H1 (cell line): ENCODE data around the gene CYBRD1. TPM values are rescaled to one million over a fixed set of nuclear protein-coding genes. Genes with fewer than 3 reads are reported as not detected.

Experiments used
- CTCF ChIA-PET: fragments of 300-600 bp; sonication (Branson Sonifier 250); formaldehyde crosslinking; loops from one replicate; lab custom pipeline; 2021; ENCODE audit not compliant: partially characterized antibody; lab: Charles Lee
- POLR2A ChIA-PET: fragments of 300-600 bp; sonication (Branson Sonifier 250); formaldehyde crosslinking; loops from one replicate; lab custom pipeline; 2021; ENCODE audit warnings: inconsistent platforms; ENCODE audit not compliant: partially characterized antibody; lab: Charles Lee
- DNase-seq, 2 experiments: peaks; one replicate each; pipeline versions ENCODE4 v3.0.0 to v3.0.0-alpha.2; 2010 to 2022; ENCODE audit warnings: low spot score in 2 of 2, low read depth in 1 of 2, mixed read lengths in 1 of 2
- FAIRE-seq: peaks from 2 replicates; lab custom pipeline; 2011; peaks lifted over from hg19 to GRCh38; lab: Jason Lieb, UNC
- H2AFZ ChIP-seq: 2 replicates; pipeline ENCODE4 v1.8.1; 2012; ENCODE audit warnings: low read length, inconsistent platforms
- H2AK5ac ChIP-seq: 2 replicates; pipeline ENCODE4 v1.6.1; 2013; ENCODE audit warnings: low read depth, low read length
- H2BK120ac ChIP-seq: replicated peaks from 2 replicates; pipeline ENCODE3; 2013; ENCODE audit warnings: low read depth, low read length, inconsistent platforms
- H2BK12ac ChIP-seq: 2 replicates; pipeline ENCODE4 v1.6.1; 2013; ENCODE audit warnings: low read depth, low read length
- H2BK15ac ChIP-seq: 2 replicates; pipeline ENCODE4 v1.6.1; 2013; ENCODE audit warnings: low read length
- H2BK20ac ChIP-seq: 2 replicates; pipeline ENCODE4 v1.6.1; 2013; ENCODE audit warnings: low read length
- H2BK5ac ChIP-seq: 2 replicates; pipeline ENCODE4 v1.6.1; 2013; ENCODE audit warnings: low read depth, low read length
- H3K14ac ChIP-seq: 2 replicates; pipeline ENCODE4 v1.6.1; 2013; ENCODE audit warnings: inconsistent platforms; ENCODE audit not compliant: insufficient read length
- H3K18ac ChIP-seq: 2 replicates; pipeline ENCODE4 v1.6.1; 2013; ENCODE audit warnings: low read length; ENCODE audit errors: extremely low read depth
- H3K23ac ChIP-seq: 2 replicates; pipeline ENCODE4 v1.6.1; 2013; ENCODE audit warnings: inconsistent platforms; ENCODE audit not compliant: insufficient read length
- H3K23me2 ChIP-seq: 2 replicates; pipeline ENCODE4 v1.6.1; 2013; ENCODE audit warnings: low read depth, low read length
- H3K27ac ChIP-seq: 2 replicates; pipeline ENCODE4 v1.6.1; 2011; ENCODE audit warnings: low read depth, low read length, inconsistent platforms
- H3K27me3 ChIP-seq, 4 experiments: replicated peaks in 1 of 4; 1 replicate in 1 of 4; 2 replicates in 3 of 4; pipeline versions ENCODE4 v1.6.1 to v1.8.1; 2011 to 2013; ENCODE audit warnings: low read length in 3 of 4, mild to moderate bottlenecking in 3 of 4, inconsistent platforms in 2 of 4, mixed read lengths in 2 of 4, moderate library complexity in 1 of 4; ENCODE audit not compliant: control insufficient read depth in 3 of 4, insufficient read depth in 3 of 4; ENCODE audit errors: extremely low read depth in 1 of 4
- H3K36me3 ChIP-seq, 4 experiments: 2 replicates each; pipeline versions ENCODE4 v1.6.1 to v1.8.1; 2011 to 2013; ENCODE audit warnings: mild to moderate bottlenecking in 4 of 4, low read length in 3 of 4, moderate library complexity in 2 of 4, control low read depth in 1 of 4, inconsistent platforms in 1 of 4; ENCODE audit not compliant: insufficient read depth in 4 of 4, control insufficient read depth in 2 of 4
- H3K4ac ChIP-seq: replicated peaks from 2 replicates; pipeline ENCODE3; 2013; ENCODE audit warnings: low read length, low read depth, mixed read lengths, inconsistent platforms; ENCODE audit not compliant: insufficient read length
- H3K4me1 ChIP-seq, 4 experiments: replicated peaks in 1 of 4; 1 replicate in 1 of 4; 2 replicates in 3 of 4; pipeline versions ENCODE4 v1.6.1 to v1.8.1; 2011 to 2013; ENCODE audit warnings: low read length in 3 of 4, inconsistent platforms in 2 of 4, mixed read lengths in 1 of 4; ENCODE audit not compliant: insufficient read depth in 4 of 4, control insufficient read depth in 3 of 4
- H3K4me2 ChIP-seq, 2 experiments: 2 replicates each; pipeline versions ENCODE4 v1.6.1 to v1.8.1; 2011 to 2013; ENCODE audit warnings: low read depth in 2 of 2, low read length in 2 of 2, control low read depth in 1 of 2, inconsistent platforms in 1 of 2, mild to moderate bottlenecking in 1 of 2; ENCODE audit not compliant: insufficient read depth in 1 of 2
- H3K4me3 ChIP-seq, 4 experiments: fragments of 200-600, 300-600 bp in 1 of 4; sonication (generic), shearing (Covaris generic), sonication (Bioruptor Twin) in 1 of 4; 2 replicates each; pipeline versions ENCODE4 v1.5.1 to v1.8.1; 2011 to 2016; ENCODE audit warnings: low read length in 4 of 4, low read depth in 3 of 4, control low read depth in 2 of 4, inconsistent platforms in 2 of 4, mild to moderate bottlenecking in 2 of 4, mixed read lengths in 1 of 4, moderate library complexity in 1 of 4; ENCODE audit not compliant: insufficient read depth in 2 of 4; ENCODE audit errors: extremely low read depth in 1 of 4
- H3K56ac ChIP-seq: replicated peaks from 2 replicates; pipeline ENCODE3; 2013; ENCODE audit warnings: low read depth, mild to moderate bottlenecking, mixed read lengths, low read length, inconsistent platforms; ENCODE audit not compliant: insufficient read length
- H3K79me1 ChIP-seq: 2 replicates; pipeline ENCODE4 v1.6.1; 2013; ENCODE audit warnings: low read depth, low read length, control low read depth
- H3K79me2 ChIP-seq, 2 experiments: 2 replicates each; pipeline versions ENCODE4 v1.6.1 to v1.8.1; 2012 to 2013; ENCODE audit warnings: low read length in 2 of 2, mild to moderate bottlenecking in 2 of 2, inconsistent platforms in 1 of 2; ENCODE audit not compliant: insufficient read depth in 2 of 2, control insufficient read depth in 1 of 2
- H3K9ac ChIP-seq, 4 experiments: replicated peaks in 1 of 4; 1 replicate in 1 of 4; 2 replicates in 3 of 4; pipeline versions ENCODE4 v1.6.1 to v1.8.1; 2011 to 2013; ENCODE audit warnings: low read depth in 3 of 4, low read length in 3 of 4, control low read depth in 2 of 4, mild to moderate bottlenecking in 2 of 4, moderate library complexity in 2 of 4, inconsistent platforms in 1 of 4; ENCODE audit errors: extremely low read depth in 1 of 4
- H3K9me3 ChIP-seq, 2 experiments: 2 replicates each; pipeline versions ENCODE4 v1.6.1 to v1.8.1; 2012 to 2013; ENCODE audit warnings: mild to moderate bottlenecking in 2 of 2, moderate library complexity in 2 of 2, control low read depth in 1 of 2, inconsistent platforms in 1 of 2, low read depth in 1 of 2, low read length in 1 of 2, mixed read lengths in 1 of 2; ENCODE audit not compliant: insufficient read depth in 2 of 2
- H4K20me1 ChIP-seq, 2 experiments: replicated peaks in 1 of 2; 2 replicates each; pipeline versions ENCODE3 to v1.8.1; 2011 to 2013; ENCODE audit warnings: inconsistent platforms in 2 of 2, low read length in 2 of 2, mild to moderate bottlenecking in 1 of 2; ENCODE audit not compliant: insufficient read depth in 2 of 2, control insufficient read depth in 1 of 2
- H4K5ac ChIP-seq: 2 replicates; pipeline ENCODE4 v1.6.1; 2013; ENCODE audit warnings: low read length, low read depth, mixed read lengths, inconsistent platforms; ENCODE audit not compliant: insufficient read length
- H4K8ac ChIP-seq: 2 replicates; pipeline ENCODE4 v1.8.0; 2013; ENCODE audit warnings: mild to moderate bottlenecking, moderate library complexity, low read length, inconsistent platforms; ENCODE audit not compliant: insufficient read depth; ENCODE audit errors: extremely low read depth
- H4K91ac ChIP-seq: replicated peaks from 2 replicates; pipeline ENCODE3; 2013; ENCODE audit warnings: low read length, mixed read lengths, inconsistent platforms; ENCODE audit not compliant: insufficient read length
- ATF2 ChIP-seq: IDR thresholded peaks from 2 replicates; pipeline ENCODE4 v1.6.1; 2012; ENCODE audit warnings: low read length, inconsistent platforms
- FOSL1 ChIP-seq: IDR thresholded peaks from 2 replicates; pipeline ENCODE4 v1.6.1; 2011; ENCODE audit warnings: mild to moderate bottlenecking, low read depth, low read length, moderate library complexity; ENCODE audit not compliant: insufficient read depth
- POLR2A ChIP-seq, 2 experiments: IDR thresholded peaks; 1 replicate in 1 of 2; 2 replicates in 1 of 2; pipeline ENCODE4 v1.6.1; 2011; ENCODE audit warnings: low read depth in 2 of 2, low read length in 2 of 2, mild to moderate bottlenecking in 2 of 2; ENCODE audit errors: control extremely low read depth in 1 of 2
- TCF12 ChIP-seq: IDR thresholded peaks from 2 replicates; pipeline ENCODE4 v1.6.1; 2011; ENCODE audit warnings: low read depth, mild to moderate bottlenecking, low read length
- WGBS, 2 experiments: shearing (Covaris generic) in 1 of 2; methylation state at CpG; one replicate each; pipeline versions ENCODE4 v1.1.6 to v1.1.7; 2013 to 2015; ENCODE audit warnings: low lambda C conversion rate in 2 of 2, mixed read lengths in 2 of 2, inconsistent platforms in 1 of 2, low coverage in 1 of 2, missing lambda C conversion rate in 1 of 2; ENCODE audit not compliant: insufficient replicate concordance in 2 of 2, insufficient coverage in 1 of 2, insufficient read length in 1 of 2; ENCODE audit errors: extremely low coverage in 1 of 2, missing lambda C conversion rate in 1 of 2; 5-methylcytosine and 5-hydroxymethylcytosine counted together
- polyA plus RNA-seq, 7 experiments: library from polyadenylated mRNA; depleted of rRNA in 3 of 7; stranded (reverse) in 5 of 7; unstranded in 2 of 7; fragments of >200 nt in 5 of 7; fragments of 200-250 nt in 2 of 7; gene quantifications; 1 replicate in 5 of 7; 2 replicates in 1 of 7; 4 replicates in 1 of 7; pipeline versions ENCODE4 v1.2.1 to v1.2.3, GENCODE V29; 2011 to 2013; ENCODE audit warnings: missing spikeins in 2 of 7, mixed read lengths in 2 of 7
- total RNA-seq: library from RNA; stranded (reverse); fragmentation: NEBNext Ultra II Directional; extraction: Animal tissue kit (Norgen Biotek cat#: 25700); gene quantifications from 2 replicates; pipeline ENCODE4 v1.2.1, GENCODE V29; 2021
- TF ChIP-seq, protein P1 (sequence below): IDR thresholded peaks from 2 replicates; pipeline ENCODE4 v1.6.1; 2012; ENCODE audit warnings: inconsistent platforms

The CYBRD1 gene
- total and polyA plus RNA-seq, 2 of the 8 experiments (the other 6 are each of a cell fraction or from before 2014, with no cell fraction given): 10.7 to 12.6 TPM

DNA sequence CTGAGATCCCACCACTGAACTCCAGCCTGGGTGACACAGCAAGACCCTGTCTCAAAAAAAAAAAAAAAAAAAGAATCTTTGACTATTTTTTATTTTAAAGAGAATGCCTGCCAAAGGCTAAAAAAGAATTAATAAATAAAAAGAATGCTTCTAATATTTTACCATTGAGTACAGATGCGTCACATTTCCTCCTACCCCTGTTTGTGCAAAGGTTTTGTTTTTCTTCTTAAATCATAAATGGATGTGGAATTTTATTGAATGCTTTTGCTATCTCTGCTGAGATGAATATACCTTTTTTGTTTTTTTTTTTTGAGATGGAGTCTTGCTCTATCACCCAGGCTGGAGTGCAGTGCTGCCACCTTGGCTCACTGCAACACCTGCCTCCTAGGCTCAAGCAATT is 22.8 kb downstream of the CYBRD1 start:
- TF ChIP-seq ATF2: no peak
- TF ChIP-seq, protein P1, sequence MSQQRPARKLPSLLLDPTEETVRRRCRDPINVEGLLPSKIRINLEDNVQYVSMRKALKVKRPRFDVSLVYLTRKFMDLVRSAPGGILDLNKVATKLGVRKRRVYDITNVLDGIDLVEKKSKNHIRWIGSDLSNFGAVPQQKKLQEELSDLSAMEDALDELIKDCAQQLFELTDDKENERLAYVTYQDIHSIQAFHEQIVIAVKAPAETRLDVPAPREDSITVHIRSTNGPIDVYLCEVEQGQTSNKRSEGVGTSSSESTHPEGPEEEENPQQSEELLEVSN: no peak
- TF ChIP-seq FOSL1: no peak
- no peak for TF ChIP-seq POLR2A (IDR thresholded peaks at IDR 0.05; ENCODE audit: control extremely low read depth in 1 of 2, low read depth in 2 of 2, low read length in 2 of 2)
- no peak for TF ChIP-seq TCF12
- Histone ChIP-seq H2BK5ac (no peak overlapping the region), H3K18ac (no peak overlapping the region), H3K4me2 (no peak overlapping the region), H4K91ac (no peak overlapping the region), H2AK5ac (no peak overlapping the region), H2AFZ (no peak overlapping the region), H3K23ac (no peak overlapping the region), H3K4ac (no peak overlapping the region), H2BK20ac (no peak overlapping the region), H3K23me2 (no peaks in the 10 kb centered on the region), H2BK15ac (no peak overlapping the region), H3K79me2 (no peaks in the 10 kb centered on the region), H3K9ac (no peak overlapping the region), H2BK120ac (no peak overlapping the region), H4K20me1 (no peaks in the 10 kb centered on the region), H3K27ac (no peak overlapping the region), H4K8ac (no peak overlapping the region), H3K27me3 (no peaks in the 10 kb centered on the region), H3K14ac (no peak overlapping the region), H3K56ac (no peak overlapping the region), H3K79me1 (no peaks in the 10 kb centered on the region; the same call in 1 of the 2 replicates), H3K4me3 (no peak overlapping the region), H2BK12ac (no peak overlapping the region), H3K9me3 (no peaks in the 10 kb centered on the region), H4K5ac (no peak overlapping the region), H3K36me3 (peaks cover 0 to 3% (median 2%) of the 10 kb centered on the region in 4 experiments; a peak in 2 of 8 replicates), H3K4me1 (no peaks in the 10 kb centered on the region)
- DNase-seq (no peak), FAIRE-seq (no peak)
- 100% methylated on average over 1 of the region's 1 CpG; no CpG with 5 or more reads in 1 of the 2 experiments for WGBS, 2 experiments
- CTCF ChIA-PET: interaction anchor here (0.6 to 1.3 kb wide), 2 partner anchors 15 to 137 kb away, joined by 3 read pairs; no protein-coding TSS in a partner anchor
- POLR2A ChIA-PET: no interaction called here
